ENCODE measurements around the gene CARMIL1.

DNA sequence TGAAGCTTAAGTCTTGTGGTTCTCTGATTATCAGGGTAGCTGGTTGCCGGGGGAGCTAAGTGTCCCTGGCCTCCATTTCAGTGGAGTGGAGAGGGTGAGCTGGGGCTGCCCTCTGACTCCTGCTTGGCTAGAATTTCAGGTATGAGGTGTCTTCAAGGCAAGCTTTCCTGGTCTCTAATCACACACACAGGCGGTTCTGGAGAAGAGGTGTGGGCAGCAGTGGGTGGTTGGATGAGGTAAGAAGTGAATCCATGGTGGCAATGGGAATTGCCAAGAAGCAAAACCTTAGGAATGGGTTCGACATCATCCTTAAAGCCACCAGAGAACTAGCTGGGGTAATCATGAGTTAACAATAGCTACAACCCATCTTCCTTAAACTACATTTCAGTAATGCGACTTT is 157.6 kb downstream of the CARMIL1 start:
- TF ChIP-seq, protein P1, sequence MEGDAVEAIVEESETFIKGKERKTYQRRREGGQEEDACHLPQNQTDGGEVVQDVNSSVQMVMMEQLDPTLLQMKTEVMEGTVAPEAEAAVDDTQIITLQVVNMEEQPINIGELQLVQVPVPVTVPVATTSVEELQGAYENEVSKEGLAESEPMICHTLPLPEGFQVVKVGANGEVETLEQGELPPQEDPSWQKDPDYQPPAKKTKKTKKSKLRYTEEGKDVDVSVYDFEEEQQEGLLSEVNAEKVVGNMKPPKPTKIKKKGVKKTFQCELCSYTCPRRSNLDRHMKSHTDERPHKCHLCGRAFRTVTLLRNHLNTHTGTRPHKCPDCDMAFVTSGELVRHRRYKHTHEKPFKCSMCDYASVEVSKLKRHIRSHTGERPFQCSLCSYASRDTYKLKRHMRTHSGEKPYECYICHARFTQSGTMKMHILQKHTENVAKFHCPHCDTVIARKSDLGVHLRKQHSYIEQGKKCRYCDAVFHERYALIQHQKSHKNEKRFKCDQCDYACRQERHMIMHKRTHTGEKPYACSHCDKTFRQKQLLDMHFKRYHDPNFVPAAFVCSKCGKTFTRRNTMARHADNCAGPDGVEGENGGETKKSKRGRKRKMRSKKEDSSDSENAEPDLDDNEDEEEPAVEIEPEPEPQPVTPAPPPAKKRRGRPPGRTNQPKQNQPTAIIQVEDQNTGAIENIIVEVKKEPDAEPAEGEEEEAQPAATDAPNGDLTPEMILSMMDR (IDR thresholded peaks at IDR 0.05): no peak
- TF ChIP-seq POLR2A (IDR thresholded peaks at IDR 0.05): no peak
